Stimulated activated naive CD8-positive, alpha-beta T cell treated with anti-CD3 and anti-CD28 coated beads, Interleukin-15, amount 100 ng/mL, for 72 hours (primary cell): ENCODE results near the gene TJP2.

Experiments used
- ATAC-seq: fragments of 150-1000 bp; cut with Tn5 transposase; 2 replicates; pipeline ENCODE4 v1.10.0; 2021; ENCODE audit warnings: mild to moderate bottlenecking, moderate library complexity
- DNase-seq, 2 donors: peaks; one replicate each; pipeline ENCODE4 v3.0.0; 2021 to 2022
- H3K27ac Mint-ChIP-seq, 2 donors: one replicate each; pipeline ENCODE4 v1.8.0; 2022; ENCODE audit warnings: mild to moderate bottlenecking in 2 of 2, mixed read lengths in 2 of 2, moderate library complexity in 2 of 2
- H3K27me3 Mint-ChIP-seq: one replicate; pipeline ENCODE4 v1.8.0; 2022; ENCODE audit warnings: mixed read lengths
- H3K4me1 Mint-ChIP-seq: one replicate; pipeline ENCODE4 v1.8.0; 2022; ENCODE audit warnings: mild to moderate bottlenecking, mixed read lengths
- H3K4me3 Mint-ChIP-seq, 2 donors: one replicate each; pipeline ENCODE4 v1.8.0; 2022; ENCODE audit warnings: mild to moderate bottlenecking in 2 of 2, mixed read lengths in 2 of 2, moderate library complexity in 1 of 2
- H3K9me3 Mint-ChIP-seq, 2 donors: one replicate each; pipeline ENCODE4 v1.8.0; 2022; ENCODE audit warnings: mixed read lengths in 2 of 2

Gene TJP2

GRCh38 chr9:69173891-69174615 lies at the start of gene TJP2:
TJP2 (plus strand) TSS chr9:69174277; CDS start chr9:69174373, 96 bp downstream.
- DNase-seq (peak; percentile 43 to 46), ATAC-seq (peak; percentile 43)
- peaks cover 56% of the 10 kb centered on the region for H3K27me3 Mint-ChIP-seq
- no peaks in the 10 kb centered on the region for H3K9me3 Mint-ChIP-seq
- H3K27ac Mint-ChIP-seq, result peak within 1 kb of the TSS in 1 of 2 donors; percentile 74
- peak within 1 kb of the TSS; percentile 89 to 91 for H3K4me3 Mint-ChIP-seq
- H3K4me1 Mint-ChIP-seq, result peaks cover 45% of the 10 kb centered on the region

- Mint-ChIP-seq H3K4me1 (no peaks in the 10 kb centered on the region), H3K27ac (no peak overlapping the region), H3K4me3 (no peak overlapping the region), H3K9me3 (no peaks in the 10 kb centered on the region), H3K27me3 (no peaks in the 10 kb centered on the region)
- ATAC-seq, result no peak
- DNase-seq, result no peak
Measured at GRCh38 chr9:69130456-69131441, 43.3 kb upstream of the TJP2 start.

- H3K4me3 Mint-ChIP-seq, result no peak overlapping the region
- DNase-seq, result no peak
Measured at GRCh38 chr9:69131682-69132081, 42.4 kb upstream of the TJP2 start.

DNA sequence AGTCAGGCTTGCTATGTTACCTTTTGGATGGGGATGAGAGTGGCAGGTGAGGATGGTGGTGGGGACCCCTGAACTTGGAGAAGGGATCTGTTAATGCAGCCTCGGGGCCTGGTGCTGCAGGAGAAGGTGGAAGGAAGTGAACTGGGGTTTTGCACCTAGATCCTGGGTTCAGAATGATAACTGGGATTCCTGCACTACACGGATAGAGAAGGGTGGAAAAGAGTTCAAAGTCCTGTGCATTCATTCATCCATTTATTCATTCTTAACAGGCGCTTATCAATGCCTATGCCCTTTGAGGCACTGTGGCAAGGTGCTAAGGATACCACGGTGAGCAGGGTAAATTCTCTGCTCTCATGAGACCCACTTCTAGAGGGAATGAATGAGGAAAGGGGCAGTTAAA lies 41.7 kb upstream of the TJP2 start:
- H3K27ac Mint-ChIP-seq, result no peak overlapping the region
- H3K9me3 Mint-ChIP-seq, result no peaks in the 10 kb centered on the region
- no peak overlapping the region for H3K4me3 Mint-ChIP-seq
- no peaks in the 10 kb centered on the region for H3K27me3 Mint-ChIP-seq
- DNase-seq (no peak), ATAC-seq (no peak)
- H3K4me1 Mint-ChIP-seq, result no peaks in the 10 kb centered on the region

More at GRCh38 chr9:69131682-69132081, 42.4 kb upstream of the TJP2 start:
- Mint-ChIP-seq H3K4me1 (no peaks in the 10 kb centered on the region), H3K27me3 (no peaks in the 10 kb centered on the region), H3K27ac (no peak overlapping the region), H3K9me3 (no peaks in the 10 kb centered on the region)
- ATAC-seq, result no peak

DNA sequence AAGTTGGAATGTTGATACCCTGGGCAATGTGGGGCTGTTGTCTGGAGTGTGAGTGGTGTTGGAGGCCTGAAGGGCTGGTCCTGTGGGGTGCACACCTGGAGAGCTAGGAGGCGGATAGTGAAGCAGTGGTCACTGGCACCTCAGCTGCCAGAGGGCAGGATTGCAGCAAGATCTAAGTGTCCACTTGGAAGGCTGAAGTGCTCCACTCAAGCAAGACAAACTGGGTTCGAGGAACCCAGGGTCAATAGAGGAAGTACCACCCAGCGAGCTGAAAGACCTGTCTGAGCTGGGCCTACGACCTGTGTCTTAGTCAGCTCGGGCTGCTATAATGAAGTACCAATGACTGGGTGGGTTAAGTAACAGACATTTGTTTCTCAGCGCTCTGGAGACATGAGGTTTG lies 39.7 kb upstream of the TJP2 start:
- DNase-seq (no peak), ATAC-seq (no peak)
- Mint-ChIP-seq H3K4me1 (no peaks in the 10 kb centered on the region), H3K9me3 (no peaks in the 10 kb centered on the region), H3K27me3 (no peaks in the 10 kb centered on the region), H3K4me3 (no peak overlapping the region), H3K27ac (no peak overlapping the region)

DNA sequence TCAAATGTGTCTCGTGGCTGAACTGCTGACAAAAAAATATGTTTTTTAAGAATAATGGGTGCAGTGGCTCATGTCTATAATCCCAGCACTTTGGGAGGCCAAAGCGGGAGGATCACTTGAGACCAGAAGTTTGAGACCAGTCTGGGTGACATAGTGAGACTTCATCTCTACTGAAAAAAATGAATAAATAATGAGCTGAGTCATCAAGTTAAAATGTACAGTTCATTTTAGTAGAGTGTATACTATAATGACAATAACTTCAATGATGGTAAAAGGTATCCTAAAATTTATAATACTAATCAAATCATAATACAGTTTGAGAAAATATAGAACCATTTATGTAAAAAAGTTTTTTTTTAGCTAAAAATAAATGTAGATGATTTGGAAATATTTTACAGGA lies 37.9 kb upstream of the TJP2 start:
- ATAC-seq (no peak), DNase-seq (no peak)
- H3K9me3 Mint-ChIP-seq, result no peaks in the 10 kb centered on the region
- no peaks in the 10 kb centered on the region for H3K4me1 Mint-ChIP-seq
- H3K27me3 Mint-ChIP-seq, result no peaks in the 10 kb centered on the region
- H3K27ac Mint-ChIP-seq, result no peak overlapping the region
- H3K4me3 Mint-ChIP-seq, result no peak overlapping the region

DNA sequence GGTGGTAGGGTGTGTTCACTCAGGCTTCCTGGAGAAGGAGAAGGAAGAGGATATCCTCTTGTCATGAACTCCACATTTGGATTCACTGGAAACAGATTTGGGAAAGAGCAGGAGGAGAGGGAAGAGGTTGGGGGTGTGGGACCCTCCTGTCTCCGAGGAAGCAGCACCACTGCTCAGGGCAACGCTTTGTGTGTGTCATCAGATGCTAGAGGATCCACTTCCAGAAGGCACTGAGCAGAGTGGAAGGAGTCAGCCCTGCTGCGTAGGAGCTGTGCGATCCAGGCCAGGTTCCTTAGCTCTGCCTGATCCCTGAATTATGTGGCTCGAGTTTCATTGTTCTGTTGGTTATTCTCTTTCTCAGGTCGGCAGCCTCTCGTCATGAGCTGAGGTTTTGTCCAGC lies 37.3 kb upstream of the TJP2 start:
- Mint-ChIP-seq H3K27ac (peak overlapping the region in 1 of 2 donors; percentile 30), H3K4me1 (no peaks in the 10 kb centered on the region), H3K9me3 (no peaks in the 10 kb centered on the region), H3K27me3 (no peaks in the 10 kb centered on the region), H3K4me3 (no peak overlapping the region)
- ATAC-seq (no peak), DNase-seq (no peak)

- ATAC-seq (no peak), DNase-seq (no peak)
- Mint-ChIP-seq H3K27ac (no peak overlapping the region), H3K27me3 (no peaks in the 10 kb centered on the region), H3K9me3 (no peaks in the 10 kb centered on the region), H3K4me1 (no peaks in the 10 kb centered on the region), H3K4me3 (no peak overlapping the region)
Measured at GRCh38 chr9:69137311-69137710, 36.8 kb upstream of the TJP2 start.

GRCh38 chr9:69139596-69139995 lies 34.5 kb upstream of the TJP2 start:
- DNase-seq (no peak), ATAC-seq (no peak)
- Mint-ChIP-seq H3K9me3 (no peaks in the 10 kb centered on the region), H3K4me3 (no peak overlapping the region), H3K4me1 (no peaks in the 10 kb centered on the region), H3K27ac (no peak overlapping the region), H3K27me3 (no peaks in the 10 kb centered on the region)

- DNase-seq, result no peak
- no peak for ATAC-seq
- Mint-ChIP-seq H3K4me1 (no peaks in the 10 kb centered on the region), H3K9me3 (no peaks in the 10 kb centered on the region), H3K4me3 (no peak overlapping the region), H3K27ac (no peak overlapping the region), H3K27me3 (no peaks in the 10 kb centered on the region)
Measured at GRCh38 chr9:69140123-69140735, 33.8 kb upstream of the TJP2 start.

GRCh38 chr9:69141851-69142250 lies 32.2 kb upstream of the TJP2 start:
- peak overlapping the region in 1 of 2 donors; percentile 36 for H3K27ac Mint-ChIP-seq
- ATAC-seq, result no peak
- H3K9me3 Mint-ChIP-seq, result no peaks in the 10 kb centered on the region
- DNase-seq, result no peak
- no peaks in the 10 kb centered on the region for H3K27me3 Mint-ChIP-seq
- H3K4me1 Mint-ChIP-seq, result no peaks in the 10 kb centered on the region
- H3K4me3 Mint-ChIP-seq, result no peak overlapping the region

GRCh38 chr9:69143291-69143690 lies 30.8 kb upstream of the TJP2 start:
- Mint-ChIP-seq H3K4me1 (no peaks in the 10 kb centered on the region), H3K27me3 (no peaks in the 10 kb centered on the region), H3K27ac (no peak overlapping the region), H3K9me3 (no peaks in the 10 kb centered on the region), H3K4me3 (no peak overlapping the region)
- ATAC-seq (no peak), DNase-seq (no peak)

DNA sequence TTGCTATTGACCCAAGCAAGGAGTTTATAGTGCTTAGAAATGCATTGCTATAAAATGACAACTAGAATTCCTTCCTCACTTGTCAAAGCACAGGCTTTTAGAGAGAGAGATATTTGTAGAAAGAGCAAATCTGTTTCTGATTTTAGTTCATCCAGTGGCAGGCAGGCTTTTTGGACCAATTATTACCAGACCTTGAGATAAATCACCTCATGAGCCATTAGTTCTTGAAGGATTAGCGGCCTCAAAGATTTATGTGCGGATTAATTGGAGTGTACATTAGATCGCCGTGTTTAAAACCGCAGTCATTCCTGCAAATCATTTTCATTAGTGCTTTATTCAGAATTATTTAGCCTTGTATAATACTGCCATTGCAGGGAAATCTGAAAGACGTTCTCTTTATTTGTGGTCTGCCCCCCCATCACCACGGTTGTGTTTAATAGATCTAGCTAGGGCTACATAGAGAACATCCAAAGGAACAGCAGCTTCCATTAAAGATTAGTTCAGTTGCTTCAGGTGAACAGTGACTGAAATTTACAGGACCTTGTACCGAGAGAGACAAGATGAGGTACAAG lies 28.8 kb upstream of the TJP2 start:
- no peak overlapping the region for H3K4me3 Mint-ChIP-seq
- ATAC-seq, result no peak

GRCh38 chr9:69147041-69147834 lies 26.8 kb upstream of the TJP2 start:
- Mint-ChIP-seq H3K4me1 (no peaks in the 10 kb centered on the region), H3K4me3 (no peak overlapping the region), H3K27ac (no peak overlapping the region), H3K27me3 (no peaks in the 10 kb centered on the region), H3K9me3 (no peaks in the 10 kb centered on the region)
- ATAC-seq, result no peak
- no peak for DNase-seq

More for the DNA sequence above, 28.8 kb upstream of the TJP2 start:
- no peak overlapping the region for H3K27ac Mint-ChIP-seq
- no peaks in the 10 kb centered on the region for H3K27me3 Mint-ChIP-seq
- H3K9me3 Mint-ChIP-seq, result no peaks in the 10 kb centered on the region
- no peak for DNase-seq
- no peaks in the 10 kb centered on the region for H3K4me1 Mint-ChIP-seq

DNA sequence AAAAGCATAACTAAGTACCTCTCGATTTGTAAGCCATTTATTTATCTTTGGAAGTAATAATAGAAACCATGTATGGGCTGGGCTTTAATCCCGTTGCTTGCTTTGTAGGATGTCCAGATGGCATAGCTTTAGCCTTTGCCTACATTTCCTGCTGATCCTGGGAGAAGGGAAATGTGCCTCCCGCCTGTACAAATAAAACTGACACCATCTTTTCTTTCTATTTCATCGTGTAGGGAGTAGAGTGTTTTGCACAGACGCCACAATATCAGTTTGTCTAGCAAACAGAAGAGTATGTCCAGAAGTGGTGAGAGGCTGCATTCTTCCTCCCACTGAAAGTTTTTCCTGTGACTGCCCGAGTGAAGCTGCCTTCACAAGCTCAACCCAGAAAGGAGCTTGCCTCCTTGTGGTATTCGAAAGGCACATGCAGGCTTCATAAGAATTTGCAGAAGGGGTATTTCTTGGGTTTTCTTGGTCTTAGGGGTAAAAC lies 24.7 kb upstream of the TJP2 start:
- ATAC-seq (no peak), DNase-seq (no peak)
- no peak overlapping the region for H3K27ac Mint-ChIP-seq
- no peaks in the 10 kb centered on the region for H3K4me1 Mint-ChIP-seq
- H3K27me3 Mint-ChIP-seq, result no peaks in the 10 kb centered on the region
- no peak overlapping the region for H3K4me3 Mint-ChIP-seq
- H3K9me3 Mint-ChIP-seq, result no peaks in the 10 kb centered on the region
